22Rv1 (cell line): ENCODE results near the gene CCER1.

Experiments
- CTCF ChIP-seq: fragments of 450-650 bp; IDR thresholded peaks from 2 replicates; pipeline ENCODE4 v1.5.1; 2017; ENCODE audit warnings: mild to moderate bottlenecking
- ZFX ChIP-seq: fragments of 450-650 bp; IDR thresholded peaks from 2 replicates; pipeline ENCODE4 v1.6.1; 2017; ENCODE audit warnings: antibody characterized with exemption, borderline replicate concordance

GRCh38 chr12:90943255-90943654, 11.7 kb downstream of the CCER1 start:
- no peak for TF ChIP-seq CTCF
- TF ChIP-seq ZFX = no peak
